A549 (cell line): Measurements from ENCODE around the gene CTDSPL. TPM values are rescaled to one million over a fixed set of nuclear protein-coding genes. Genes with fewer than 3 reads are reported as not detected.

Source experiments
- ATAC-seq, 2 experiments: fragments of 200-7000 bp in 1 of 2; fragments of >200 bp in 1 of 2; cut with Nextera tagmentation in 1 of 2; cut with Tn5 transposase in 1 of 2; 3 replicates each; pipeline versions ENCODE4 v1.8.0 to v1.9.1; 2018 to 2020; ENCODE audit warnings: mild to moderate bottlenecking in 1 of 2, moderate library complexity in 1 of 2
- CTCF ChIA-PET: fragments of 300-600 bp; sonication (Branson Sonifier 250); formaldehyde crosslinking; extraction: SDS; loops from one replicate; lab custom pipeline; 2021; ENCODE audit warnings: antibody characterized with exemption, inconsistent platforms; lab: Yijun Ruan, JAX
- POLR2A ChIA-PET: fragments of 350-600 bp; formaldehyde crosslinking; extraction: SDS; loops from one replicate; lab custom pipeline; 2021; ENCODE audit warnings: antibody characterized with exemption, inconsistent platforms; lab: Yijun Ruan, JAX
- DNase-seq, 2 experiments: peaks; one replicate each; pipeline versions ENCODE4 v3.0.0 to v3.0.0-alpha.2; 2011 to 2016; ENCODE audit warnings: low read depth in 1 of 2, low spot score in 1 of 2
- FAIRE-seq: peaks from 2 replicates; lab custom pipeline; 2011; peaks lifted over from hg19 to GRCh38; lab: Jason Lieb, UNC
- H3K27ac ChIP-seq, 2 experiments: fragments of >200 bp; sonication (Bioruptor Twin); formaldehyde crosslinking; 3 replicates each; pipeline ENCODE4 v1.5.1; 2016 to 2017
- H3K4me1 ChIP-seq: fragments of >200 bp; sonication (Bioruptor Twin); formaldehyde crosslinking; 3 replicates; pipeline ENCODE4 v1.6.1; 2016
- H3K4me2 ChIP-seq: fragments of >200 bp; sonication (Bioruptor Twin); formaldehyde crosslinking; 3 replicates; pipeline ENCODE4 v1.6.1; 2016
- H3K4me3 ChIP-seq: fragments of >200 bp; sonication (Bioruptor Twin); formaldehyde crosslinking; 3 replicates; pipeline ENCODE4 v1.5.1; 2016
- H3K9me3 ChIP-seq: fragments of >200 bp; sonication (Bioruptor Twin); formaldehyde crosslinking; 3 replicates; pipeline ENCODE4 v1.6.1; 2016
- BHLHE40 ChIP-seq: IDR thresholded peaks from 2 replicates; pipeline ENCODE4 v1.6.1; 2012; ENCODE audit warnings: low read depth, low read length, inconsistent platforms
- CBX2 ChIP-seq: fragments of 200-600 bp; sonication (generic); IDR thresholded peaks from 2 replicates; pipeline ENCODE4 v1.6.1; 2016; ENCODE audit warnings: low read depth, mild to moderate bottlenecking, borderline replicate concordance
- CBX8 ChIP-seq: fragments of 200-600 bp; sonication (generic); IDR thresholded peaks from 2 replicates; pipeline ENCODE4 v1.6.1; 2016
- ESRRA ChIP-seq: fragments of 150-350 bp; IDR thresholded peaks from 2 replicates; pipeline ENCODE4 v1.6.1; 2014; ENCODE audit warnings: mild to moderate bottlenecking, low read length, borderline replicate concordance
- HDAC2 ChIP-seq: fragments of 200-600 bp; sonication (generic); IDR thresholded peaks from 2 replicates; pipeline ENCODE4 v1.6.1; 2016
- HOXB5 ChIP-seq: fragments of 250-450 bp; sonication (Bioruptor Pico); IDR thresholded peaks from 2 replicates; pipeline ENCODE4 v1.5.0; 2020; ENCODE audit warnings: mild to moderate bottlenecking, moderate library complexity
- JUN ChIP-seq, 2 experiments: fragments of >200 bp; sonication (Bioruptor Twin); formaldehyde crosslinking; IDR thresholded peaks; 2 replicates in 1 of 2; 3 replicates in 1 of 2; pipeline ENCODE4 v1.6.1; 2016 to 2017
- KDM5A ChIP-seq: fragments of 200-600 bp; sonication (generic); IDR thresholded peaks from 2 replicates; pipeline ENCODE4 v1.6.1; 2016; ENCODE audit warnings: antibody characterized with exemption, mild to moderate bottlenecking
- MAFK ChIP-seq: fragments of 450-650 bp; IDR thresholded peaks from 2 replicates; pipeline ENCODE4 v1.6.1; 2014; ENCODE audit not compliant: partially characterized antibody
- MAZ ChIP-seq: fragments of 150-350 bp; IDR thresholded peaks from 2 replicates; pipeline ENCODE4 v1.6.1; 2014; ENCODE audit warnings: antibody characterized with exemption, low read depth, low read length, borderline replicate concordance
- MYC ChIP-seq: IDR thresholded peaks from 2 replicates; pipeline ENCODE4 v1.6.1; 2012; ENCODE audit warnings: mild to moderate bottlenecking, inconsistent platforms, low read length, improper control_type of control experiment, borderline replicate concordance
- POLR2A ChIP-seq: IDR thresholded peaks from 2 replicates; pipeline ENCODE4 v1.6.1; 2012; ENCODE audit warnings: mild to moderate bottlenecking, low read length
- POLR2AphosphoS2 ChIP-seq: conservative IDR thresholded peaks from 2 replicates; pipeline ENCODE4 v1.6.1; 2012; ENCODE audit warnings: low read length, improper control_type of control experiment, inconsistent platforms
- RAD21 ChIP-seq, 2 experiments: fragments of >200 bp in 1 of 2; sonication (Bioruptor Twin) in 1 of 2; formaldehyde crosslinking in 1 of 2; IDR thresholded peaks in 1 of 2; conservative IDR thresholded peaks in 1 of 2; 2 replicates in 1 of 2; 3 replicates in 1 of 2; pipeline ENCODE4 v1.6.1; 2012 to 2018; ENCODE audit warnings: inconsistent platforms in 1 of 2
- WGBS: methylation state at CpG from one replicate; pipeline ENCODE4 v1.1.6; 2017; ENCODE audit errors: missing lambda C conversion rate; 5-methylcytosine and 5-hydroxymethylcytosine counted together
- polyA plus RNA-seq, 4 experiments: library from polyadenylated mRNA; depleted of rRNA in 3 of 4; stranded (reverse); fragments of >200 nt; fragmentation: RNase III in 1 of 4; extraction: RNeasy Plus Mini Kit Qiagen cat#74134 plus additional on column Dnase treatment in 1 of 4; gene quantifications; 2 replicates in 3 of 4; 3 replicates in 1 of 4; pipeline ENCODE4 v1.2.3, GENCODE V29; 2011 to 2017
- TF ChIP-seq, protein P1 (sequence below): fragments of >200 bp; sonication (Bioruptor Twin); formaldehyde crosslinking; IDR thresholded peaks from 3 replicates; pipeline ENCODE4 v1.6.1; 2016
- TF ChIP-seq, protein P2 (sequence below): fragments of >200 bp; sonication (Bioruptor Twin); formaldehyde crosslinking; IDR thresholded peaks from 2 replicates; pipeline ENCODE4 v1.6.1; 2016
- TF ChIP-seq, protein P3 (sequence below): fragments of >200 bp; sonication (Bioruptor Twin); formaldehyde crosslinking; IDR thresholded peaks from 3 replicates; pipeline ENCODE4 v1.5.1; 2016
- TF ChIP-seq, protein P4 (sequence below): fragments of 150-350 bp; IDR thresholded peaks from 2 replicates; pipeline ENCODE4 v1.6.1; 2014; ENCODE audit warnings: low read depth, mild to moderate bottlenecking, low read length
- TF ChIP-seq, protein P5 (sequence below): IDR thresholded peaks from 2 replicates; pipeline ENCODE4 v1.6.1; 2012

CTDSPL gene
- polyA plus RNA-seq, 2 of the 4 experiments (the other 2 are of a cell fraction) = 9.9 to 35.1 TPM

DNA sequence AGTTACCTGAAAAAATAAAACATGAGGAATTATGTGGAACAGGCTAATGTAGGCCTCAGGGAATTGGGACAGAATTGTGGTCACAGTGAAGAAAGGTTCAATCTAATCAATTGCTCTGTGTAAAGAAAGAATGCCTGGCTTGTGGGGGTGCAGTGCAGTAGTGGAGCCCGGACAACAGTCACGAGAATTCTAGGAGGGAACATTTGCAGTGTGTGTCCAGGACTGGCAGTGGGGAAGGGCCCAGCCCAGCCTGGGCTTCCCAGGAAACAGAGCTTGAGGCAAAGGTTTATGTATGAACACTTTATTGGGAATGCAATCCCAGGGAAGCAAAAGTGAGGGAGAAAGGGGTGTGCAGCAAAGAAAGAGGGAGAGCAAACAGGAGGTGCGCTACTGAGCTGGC, 29.2 kb upstream of the CTDSPL start:
- FAIRE-seq (no peak), ATAC-seq (no peak), DNase-seq (no peak)
- ChIA-PET CTCF (interaction anchor here (1.5 to 2.6 kb wide), 2 partner anchors 16 to 23 kb away, joined by 3 to 12 read pairs; no protein-coding TSS in a partner anchor), POLR2A (no interaction called here)
- Histone ChIP-seq H3K27ac (no peak overlapping the region), H3K9me3 (no peaks in the 10 kb centered on the region), H3K4me2 (no peak overlapping the region), H3K4me3 (no peak overlapping the region), H3K4me1 (no peaks in the 10 kb centered on the region)
- TF ChIP-seq MAZ = no peak
- TF ChIP-seq, protein P1, sequence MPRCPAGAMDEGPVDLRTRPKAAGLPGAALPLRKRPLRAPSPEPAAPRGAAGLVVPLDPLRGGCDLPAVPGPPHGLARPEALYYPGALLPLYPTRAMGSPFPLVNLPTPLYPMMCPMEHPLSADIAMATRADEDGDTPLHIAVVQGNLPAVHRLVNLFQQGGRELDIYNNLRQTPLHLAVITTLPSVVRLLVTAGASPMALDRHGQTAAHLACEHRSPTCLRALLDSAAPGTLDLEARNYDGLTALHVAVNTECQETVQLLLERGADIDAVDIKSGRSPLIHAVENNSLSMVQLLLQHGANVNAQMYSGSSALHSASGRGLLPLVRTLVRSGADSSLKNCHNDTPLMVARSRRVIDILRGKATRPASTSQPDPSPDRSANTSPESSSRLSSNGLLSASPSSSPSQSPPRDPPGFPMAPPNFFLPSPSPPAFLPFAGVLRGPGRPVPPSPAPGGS = no peak
- TF ChIP-seq HDAC2 = no peak
- TF ChIP-seq POLR2A = no peak
- TF ChIP-seq, protein P2, sequence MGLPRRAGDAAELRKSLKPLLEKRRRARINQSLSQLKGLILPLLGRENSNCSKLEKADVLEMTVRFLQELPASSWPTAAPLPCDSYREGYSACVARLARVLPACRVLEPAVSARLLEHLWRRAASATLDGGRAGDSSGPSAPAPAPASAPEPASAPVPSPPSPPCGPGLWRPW = no peak
- no peak for TF ChIP-seq POLR2AphosphoS2
- no peak for TF ChIP-seq BHLHE40
- no peak for TF ChIP-seq ESRRA
- TF ChIP-seq CBX8 = no peak
- no peak for TF ChIP-seq JUN (IDR thresholded peaks at IDR 0.05)
- WGBS = 90% methylated on average over 3 of the region's 3 CpGs

DNA sequence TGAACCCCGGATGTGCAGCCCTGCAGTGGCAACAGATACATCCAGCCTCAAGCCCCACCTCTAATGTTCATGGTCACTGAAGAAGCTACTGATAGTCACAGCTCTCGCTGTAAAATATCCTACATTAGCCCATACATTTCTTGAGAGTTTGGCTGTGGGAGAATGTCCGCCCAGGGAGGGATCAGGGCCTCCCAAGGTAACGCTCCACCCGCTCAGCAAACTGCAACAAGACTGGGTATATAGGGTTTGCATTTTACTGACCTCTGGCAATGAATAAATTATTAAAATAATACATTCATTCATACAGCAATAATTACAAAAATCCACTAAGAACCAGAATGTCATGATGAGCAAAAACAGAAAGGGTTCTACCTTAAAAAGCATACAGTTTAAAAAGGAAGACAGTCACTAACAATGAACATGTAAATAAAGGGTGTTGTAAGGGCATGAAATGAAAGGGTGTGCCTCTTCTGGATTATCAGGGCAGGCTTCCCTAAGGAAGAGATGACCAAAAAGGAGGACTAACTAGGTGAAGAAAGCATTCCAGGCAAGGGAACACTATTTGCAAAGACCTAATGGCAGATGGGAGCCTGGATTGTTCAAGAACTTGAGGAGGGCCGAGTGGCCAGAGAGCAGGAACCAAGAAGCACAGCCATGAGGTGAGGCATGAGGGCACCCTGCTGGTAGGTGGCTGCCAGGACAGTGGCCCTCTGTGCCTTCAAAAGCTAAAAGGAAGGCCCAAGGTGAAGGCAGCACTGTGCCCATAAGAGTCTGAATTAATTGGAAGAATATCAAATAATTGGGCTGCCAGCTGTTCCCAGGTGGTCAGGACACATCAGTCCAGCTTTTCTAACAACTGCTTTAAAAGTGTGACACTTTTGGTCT, 28.1 kb upstream of the CTDSPL start:
- ChIA-PET CTCF (interaction anchor here (1.2 to 2.6 kb wide), 3 partner anchors 12 to 21 kb away, joined by 3 to 12 read pairs (median 4); no protein-coding TSS in a partner anchor), POLR2A (no interaction called here)
- peak; percentile 85 to 88 for ATAC-seq
- peak; percentile 10 to 36 for DNase-seq
- Histone ChIP-seq H3K4me2 (no peak overlapping the region), H3K4me1 (no peaks in the 10 kb centered on the region), H3K9me3 (no peaks in the 10 kb centered on the region), H3K27ac (no peak overlapping the region), H3K4me3 (no peak overlapping the region)
- no peak for FAIRE-seq
- 80% methylated on average over 6 of the region's 6 CpGs for WGBS
- TF ChIP-seq, protein P3, sequence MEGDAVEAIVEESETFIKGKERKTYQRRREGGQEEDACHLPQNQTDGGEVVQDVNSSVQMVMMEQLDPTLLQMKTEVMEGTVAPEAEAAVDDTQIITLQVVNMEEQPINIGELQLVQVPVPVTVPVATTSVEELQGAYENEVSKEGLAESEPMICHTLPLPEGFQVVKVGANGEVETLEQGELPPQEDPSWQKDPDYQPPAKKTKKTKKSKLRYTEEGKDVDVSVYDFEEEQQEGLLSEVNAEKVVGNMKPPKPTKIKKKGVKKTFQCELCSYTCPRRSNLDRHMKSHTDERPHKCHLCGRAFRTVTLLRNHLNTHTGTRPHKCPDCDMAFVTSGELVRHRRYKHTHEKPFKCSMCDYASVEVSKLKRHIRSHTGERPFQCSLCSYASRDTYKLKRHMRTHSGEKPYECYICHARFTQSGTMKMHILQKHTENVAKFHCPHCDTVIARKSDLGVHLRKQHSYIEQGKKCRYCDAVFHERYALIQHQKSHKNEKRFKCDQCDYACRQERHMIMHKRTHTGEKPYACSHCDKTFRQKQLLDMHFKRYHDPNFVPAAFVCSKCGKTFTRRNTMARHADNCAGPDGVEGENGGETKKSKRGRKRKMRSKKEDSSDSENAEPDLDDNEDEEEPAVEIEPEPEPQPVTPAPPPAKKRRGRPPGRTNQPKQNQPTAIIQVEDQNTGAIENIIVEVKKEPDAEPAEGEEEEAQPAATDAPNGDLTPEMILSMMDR = 0 out of 3 replicates have a peak, but pooled peaks have one; percentile 7
- no peak for TF ChIP-seq KDM5A
- TF ChIP-seq, protein P4, sequence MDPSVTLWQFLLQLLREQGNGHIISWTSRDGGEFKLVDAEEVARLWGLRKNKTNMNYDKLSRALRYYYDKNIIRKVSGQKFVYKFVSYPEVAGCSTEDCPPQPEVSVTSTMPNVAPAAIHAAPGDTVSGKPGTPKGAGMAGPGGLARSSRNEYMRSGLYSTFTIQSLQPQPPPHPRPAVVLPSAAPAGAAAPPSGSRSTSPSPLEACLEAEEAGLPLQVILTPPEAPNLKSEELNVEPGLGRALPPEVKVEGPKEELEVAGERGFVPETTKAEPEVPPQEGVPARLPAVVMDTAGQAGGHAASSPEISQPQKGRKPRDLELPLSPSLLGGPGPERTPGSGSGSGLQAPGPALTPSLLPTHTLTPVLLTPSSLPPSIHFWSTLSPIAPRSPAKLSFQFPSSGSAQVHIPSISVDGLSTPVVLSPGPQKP = no peak
- TF ChIP-seq HDAC2 = no peak
- peak in 1 of 2 experiments; percentile 34; a peak in 1 of 5 replicates for TF ChIP-seq RAD21 (conservative IDR thresholded peaks at IDR 0.05 in 1 of 2, IDR thresholded peaks at IDR 0.05 in 1 of 2)

DNA sequence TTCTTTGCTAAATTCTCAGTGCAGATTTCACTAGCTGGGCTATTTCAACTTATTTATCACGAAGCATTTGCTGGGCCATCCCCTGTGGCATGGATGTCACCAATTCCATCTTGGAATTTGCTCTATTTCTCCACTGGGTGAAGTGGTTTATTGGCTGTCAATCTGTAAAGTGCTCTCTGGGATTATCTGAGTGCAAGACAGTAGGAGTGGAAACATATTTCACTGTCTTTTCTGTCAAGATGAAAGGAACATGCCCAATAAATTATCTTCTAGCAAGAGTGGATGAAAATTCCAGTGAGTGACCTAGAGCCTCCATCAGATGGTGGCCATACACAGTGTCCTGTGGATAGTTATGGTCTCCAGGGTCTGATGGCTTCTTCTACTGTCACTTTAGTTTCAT, 25.1 kb upstream of the CTDSPL start:
- no peak overlapping the region for H3K4me3 ChIP-seq
- FAIRE-seq (no peak), DNase-seq (no peak), ATAC-seq (no peak)
- no peaks in the 10 kb centered on the region for H3K9me3 ChIP-seq
- no peaks in the 10 kb centered on the region for H3K4me1 ChIP-seq
- 55% methylated on average over 1 of the region's 1 CpG for WGBS
- POLR2A ChIA-PET = no interaction called here
- CTCF ChIA-PET = no interaction called here
- no peak overlapping the region for H3K4me2 ChIP-seq
- TF ChIP-seq HDAC2 = no peak
- TF ChIP-seq, protein P5, sequence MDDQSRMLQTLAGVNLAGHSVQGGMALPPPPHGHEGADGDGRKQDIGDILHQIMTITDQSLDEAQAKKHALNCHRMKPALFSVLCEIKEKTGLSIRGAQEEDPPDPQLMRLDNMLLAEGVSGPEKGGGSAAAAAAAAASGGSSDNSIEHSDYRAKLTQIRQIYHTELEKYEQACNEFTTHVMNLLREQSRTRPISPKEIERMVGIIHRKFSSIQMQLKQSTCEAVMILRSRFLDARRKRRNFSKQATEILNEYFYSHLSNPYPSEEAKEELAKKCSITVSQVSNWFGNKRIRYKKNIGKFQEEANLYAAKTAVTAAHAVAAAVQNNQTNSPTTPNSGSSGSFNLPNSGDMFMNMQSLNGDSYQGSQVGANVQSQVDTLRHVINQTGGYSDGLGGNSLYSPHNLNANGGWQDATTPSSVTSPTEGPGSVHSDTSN = no peak
- no peak for TF ChIP-seq MAFK
- TF ChIP-seq HOXB5 (CRISPR knock-in tag) = no peak
- no peak for TF ChIP-seq CBX2
- no peak for TF ChIP-seq BHLHE40
- TF ChIP-seq, protein P3 = no peak
- no peak for TF ChIP-seq MYC
- no peak for TF ChIP-seq MAZ
- no peak overlapping the region for H3K27ac ChIP-seq
